Activated T-cell treated with anti-CD3 and anti-CD28 coated beads, Interleukin-2, amount 50 U/mL, for 4 hours (primary cell): ENCODE results near the gene CSNK1G3. TPM values are rescaled to one million over a fixed set of nuclear protein-coding genes. Genes with fewer than 3 reads are reported as not detected.
A peak's percentile ranks its signal among the peaks of the same experiment; 100 is the strongest.
"Not testable (repeated sequence)": the region's sequence is repeated elsewhere in the genome, so short reads cannot be mapped to it uniquely, and the experiment has no call there.

Source experiments
- ATAC-seq, 2 donors: fragments of 200-7000 bp; cut with Tn5 transposase; one replicate each; pipeline ENCODE4 v1.10.0; 2021
- DNase-seq: peaks from one replicate; pipeline ENCODE4 v3.0.0-alpha.2; 2020
- H3K27me3 Mint-ChIP-seq: one replicate; pipeline ENCODE4 v1.8.0; 2021; ENCODE audit warnings: low read depth, mixed read lengths
- H3K36me3 Mint-ChIP-seq: one replicate; pipeline ENCODE4 v1.8.0; 2022; ENCODE audit warnings: mixed read lengths; ENCODE audit not compliant: insufficient read depth
- H3K4me1 Mint-ChIP-seq: one replicate; pipeline ENCODE4 v1.8.0; 2021; ENCODE audit warnings: low read depth, mixed read lengths
- H3K4me3 Mint-ChIP-seq: one replicate; pipeline ENCODE4 v1.8.0; 2021; ENCODE audit warnings: mild to moderate bottlenecking, moderate library complexity, mixed read lengths
- H3K9me3 Mint-ChIP-seq: one replicate; pipeline ENCODE4 v1.8.0; 2021; ENCODE audit warnings: mixed read lengths
- total RNA-seq, 3 donors: library from RNA; stranded (reverse); gene quantifications; one replicate each; pipeline ENCODE4 v1.2.1, GENCODE V29; 2021

The CSNK1G3 gene
- 10 to 100 TPM; 34.5 to 38.2 (median 38.1) TPM for total RNA-seq

DNA sequence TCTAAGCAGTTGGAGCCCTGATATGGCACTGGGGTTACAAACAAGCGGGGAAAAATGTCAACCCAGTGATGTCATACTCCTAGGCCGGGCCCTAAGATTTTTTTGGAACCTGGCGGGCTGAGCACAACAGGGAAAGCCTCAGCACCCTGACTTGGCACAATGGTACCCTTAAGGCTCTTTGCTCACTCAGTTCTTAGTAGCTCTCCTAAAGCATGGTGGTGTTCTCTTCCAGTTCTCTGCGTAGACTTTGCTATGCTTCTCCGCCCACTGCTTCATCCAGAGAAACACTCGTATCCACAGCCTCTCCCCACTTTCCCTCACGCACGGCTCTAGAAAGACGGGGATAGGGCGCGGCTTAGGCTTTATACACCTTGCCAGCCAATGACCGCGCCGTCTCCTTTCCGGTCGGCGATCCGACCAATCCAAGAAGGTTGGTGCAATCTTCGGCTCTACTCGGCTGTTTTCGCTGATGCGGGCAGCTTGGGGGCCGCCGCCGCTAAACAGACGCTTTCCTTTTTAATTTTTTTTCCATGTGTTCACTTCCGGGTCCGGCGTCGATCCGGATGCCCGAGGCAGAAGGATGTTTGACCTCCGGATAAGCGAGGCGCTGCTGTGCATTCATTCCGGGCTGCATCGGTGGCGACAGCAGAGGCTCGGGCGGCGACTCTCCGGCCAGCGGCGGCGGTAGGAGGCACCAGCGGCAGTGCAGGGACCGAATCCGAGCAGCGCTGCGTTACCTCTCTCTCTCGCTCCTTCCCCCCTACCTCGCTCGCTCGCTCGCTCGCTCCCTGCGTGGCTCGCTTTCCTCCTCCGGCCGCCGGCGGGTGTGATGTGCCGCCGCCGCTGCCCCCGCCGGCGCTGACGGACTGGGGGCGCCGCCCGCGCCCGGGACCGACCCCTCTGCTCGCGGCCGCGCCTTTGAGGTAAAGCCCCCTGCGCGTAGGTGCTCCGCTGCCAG lies at the start of gene CSNK1G3:
TSS of gene CSNK1G3 (plus strand) at position 530 of the 958 bp plus-strand sequence. CDS start 33,487 bp downstream, outside the sequence.
- Mint-ChIP-seq H3K4me3 (peak within 1 kb of the TSS; percentile 96), H3K9me3 (no peaks in the 10 kb centered on the region), H3K4me1 (peaks cover 46% of the 10 kb centered on the region), H3K27me3 (peaks cover 3% of the 10 kb centered on the region), H3K36me3 (peaks cover 3% of the 10 kb centered on the region)
- DNase-seq (peak; percentile 82), ATAC-seq (peak; percentile 94)

DNA sequence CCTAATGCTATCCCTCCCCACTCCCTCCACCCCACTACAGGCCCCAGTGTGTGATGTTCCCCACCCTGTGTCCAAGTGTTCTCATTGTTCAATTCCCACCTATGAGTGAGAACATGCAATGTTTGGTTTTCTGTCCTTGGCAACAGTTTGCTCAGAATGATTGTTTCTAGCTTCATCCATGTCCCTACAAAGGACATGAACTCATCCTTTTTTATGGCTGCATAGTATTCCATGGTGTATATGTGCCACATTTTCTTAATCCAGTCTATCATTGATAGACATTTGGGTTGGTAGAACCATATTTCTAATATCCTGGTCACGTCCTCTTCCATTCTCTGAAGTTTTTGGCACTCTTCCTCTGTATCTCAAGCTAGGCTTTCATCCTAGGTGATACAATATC lies 45.1 kb upstream of the CSNK1G3 start:
- not testable (repeated sequence) for DNase-seq, H3K36me3 Mint-ChIP-seq

DNA sequence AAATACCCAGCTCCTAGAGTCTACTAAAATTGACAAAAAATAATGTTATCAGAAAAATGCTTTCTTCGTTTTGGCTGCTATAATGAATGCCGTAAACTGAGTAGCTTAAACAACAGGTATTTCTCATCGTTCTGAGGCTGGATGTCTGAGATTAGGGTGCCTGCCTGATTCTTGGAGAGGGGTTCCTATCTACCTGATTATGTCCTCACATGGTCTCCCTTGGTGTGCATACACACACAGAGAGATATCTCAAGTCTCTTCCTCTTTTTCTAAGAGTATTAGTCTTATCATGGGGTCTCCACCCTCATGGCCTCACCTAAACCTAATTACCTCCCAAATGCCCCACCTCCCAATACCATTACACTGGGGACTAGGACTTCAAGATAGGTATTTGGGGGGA lies 40.6 kb upstream of the CSNK1G3 start:
- DNase-seq (no peak), ATAC-seq (no peak)
- peaks cover 11% of the 10 kb centered on the region for H3K9me3 Mint-ChIP-seq
- H3K27me3 Mint-ChIP-seq, result peaks cover 7% of the 10 kb centered on the region
- H3K36me3 Mint-ChIP-seq, result no peaks in the 10 kb centered on the region
- H3K4me1 Mint-ChIP-seq, result no peaks in the 10 kb centered on the region
- no peak overlapping the region for H3K4me3 Mint-ChIP-seq

More for the DNA sequence above, 45.1 kb upstream of the CSNK1G3 start:
- not testable (repeated sequence) for H3K27me3 Mint-ChIP-seq, H3K4me3 Mint-ChIP-seq, H3K4me1 Mint-ChIP-seq, ATAC-seq
- H3K9me3 Mint-ChIP-seq, result peaks cover 11% of the 10 kb centered on the region

DNA sequence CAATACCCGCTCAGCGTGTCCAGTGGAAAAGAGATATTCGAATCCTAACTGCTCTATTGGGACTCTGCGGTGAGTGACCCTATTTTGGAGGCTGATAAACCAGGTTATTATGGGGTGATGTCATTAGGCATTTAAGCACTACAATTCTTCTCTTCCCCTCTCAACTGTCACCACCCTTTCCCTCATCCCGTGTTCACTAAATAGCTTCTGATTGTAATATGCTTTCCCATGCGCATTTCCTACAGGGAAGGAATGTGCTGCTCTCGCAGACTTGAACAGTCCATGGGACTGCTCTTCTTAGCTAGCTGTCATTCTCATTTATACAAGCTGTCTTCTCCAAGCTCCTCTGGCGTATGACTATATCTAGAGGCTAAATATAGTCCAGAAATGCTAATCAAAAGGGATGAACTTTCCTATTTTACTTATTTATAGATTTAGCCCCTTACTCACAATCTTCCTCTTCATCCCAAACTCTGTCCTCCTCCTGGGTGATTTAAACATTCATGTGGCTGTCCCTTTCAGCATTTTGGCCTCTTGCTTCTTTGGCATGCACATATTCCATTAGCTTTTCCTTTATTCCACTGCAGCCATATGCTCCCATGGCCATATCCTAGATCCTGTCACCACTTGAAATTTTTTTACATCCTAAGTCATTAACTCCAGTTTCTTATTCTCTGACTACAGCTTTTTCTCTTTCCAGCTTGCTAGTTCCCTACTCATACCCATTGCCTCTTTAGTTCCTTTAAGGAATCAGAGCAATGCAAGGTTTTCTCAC lies 39.6 kb upstream of the CSNK1G3 start:
- peaks cover 7% of the 10 kb centered on the region for H3K9me3 Mint-ChIP-seq
- no peak overlapping the region for H3K4me3 Mint-ChIP-seq
- H3K27me3 Mint-ChIP-seq, result peaks cover 7% of the 10 kb centered on the region
- DNase-seq (no peak), ATAC-seq (no peak)
- no peaks in the 10 kb centered on the region for H3K36me3 Mint-ChIP-seq
- H3K4me1 Mint-ChIP-seq, result no peaks in the 10 kb centered on the region

DNA sequence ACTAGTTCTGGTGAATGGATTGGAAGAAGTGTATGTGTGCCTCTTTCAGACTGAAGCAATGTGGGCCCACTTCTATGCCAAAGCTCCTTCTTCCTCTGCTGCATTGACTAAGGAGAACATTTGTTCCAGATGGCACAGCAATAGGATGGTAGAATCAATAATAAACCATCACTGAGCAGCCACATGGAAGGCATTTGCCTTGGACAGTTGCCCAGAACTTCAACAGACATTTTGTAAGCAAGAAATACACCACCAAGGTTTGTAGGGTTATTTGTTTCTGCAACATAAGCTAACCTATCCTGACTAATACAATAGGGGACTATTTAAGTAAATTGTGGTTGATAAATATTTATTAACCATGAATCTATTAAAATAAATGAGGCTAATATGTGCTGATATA lies 37.7 kb upstream of the CSNK1G3 start:
- Mint-ChIP-seq H3K4me3 (no peak overlapping the region), H3K4me1 (no peaks in the 10 kb centered on the region), H3K27me3 (peaks cover 3% of the 10 kb centered on the region), H3K9me3 (peaks cover 5% of the 10 kb centered on the region), H3K36me3 (no peaks in the 10 kb centered on the region)
- no peak for ATAC-seq
- DNase-seq, result no peak

DNA sequence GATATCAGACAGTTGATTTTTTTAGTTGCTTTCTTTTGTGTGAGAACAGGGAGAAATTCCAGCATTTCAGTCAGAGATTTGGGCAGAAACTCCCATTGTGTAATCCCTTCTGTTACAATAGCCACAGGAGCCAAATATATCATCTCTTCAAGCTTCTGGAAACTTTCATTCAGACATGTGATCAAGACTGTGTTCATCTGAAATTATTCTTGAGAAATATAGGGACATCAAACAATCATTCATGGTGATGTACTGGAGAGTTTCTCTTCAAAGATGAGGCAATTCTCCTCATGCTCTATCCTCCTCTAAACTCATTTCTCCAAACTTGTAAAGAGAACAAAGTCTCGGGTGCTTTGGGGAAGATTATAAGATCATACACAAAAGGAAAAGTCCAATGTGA lies 35.2 kb upstream of the CSNK1G3 start:
- Mint-ChIP-seq H3K9me3 (no peaks in the 10 kb centered on the region), H3K36me3 (no peaks in the 10 kb centered on the region), H3K4me1 (no peaks in the 10 kb centered on the region), H3K4me3 (no peak overlapping the region), H3K27me3 (peaks cover 3% of the 10 kb centered on the region)
- DNase-seq, result no peak
- no peak for ATAC-seq

DNA sequence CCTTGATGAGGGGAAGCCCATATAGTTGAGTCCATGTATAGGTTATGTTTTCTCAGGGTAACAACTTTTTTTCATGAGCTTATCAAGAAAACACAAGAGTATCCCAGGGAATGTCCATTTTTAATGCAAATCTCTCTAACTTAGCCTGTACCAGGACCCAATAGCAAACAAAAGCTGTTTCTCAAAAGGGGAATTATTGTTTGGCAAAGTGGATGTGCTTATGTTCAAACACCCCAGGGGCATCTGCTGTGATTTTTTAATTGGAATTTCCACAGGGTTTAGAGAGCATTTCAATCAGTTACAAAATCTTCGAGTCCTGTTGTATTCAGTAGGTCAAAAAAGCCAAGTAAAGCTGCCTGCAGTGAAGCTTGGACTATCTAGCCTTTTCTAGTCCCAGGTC lies 33.4 kb upstream of the CSNK1G3 start:
- H3K36me3 Mint-ChIP-seq, result no peaks in the 10 kb centered on the region
- no peaks in the 10 kb centered on the region for H3K4me1 Mint-ChIP-seq
- ATAC-seq, result no peak
- no peaks in the 10 kb centered on the region for H3K9me3 Mint-ChIP-seq
- H3K4me3 Mint-ChIP-seq, result no peak overlapping the region
- H3K27me3 Mint-ChIP-seq, result peaks cover 3% of the 10 kb centered on the region
- no peak for DNase-seq

DNA sequence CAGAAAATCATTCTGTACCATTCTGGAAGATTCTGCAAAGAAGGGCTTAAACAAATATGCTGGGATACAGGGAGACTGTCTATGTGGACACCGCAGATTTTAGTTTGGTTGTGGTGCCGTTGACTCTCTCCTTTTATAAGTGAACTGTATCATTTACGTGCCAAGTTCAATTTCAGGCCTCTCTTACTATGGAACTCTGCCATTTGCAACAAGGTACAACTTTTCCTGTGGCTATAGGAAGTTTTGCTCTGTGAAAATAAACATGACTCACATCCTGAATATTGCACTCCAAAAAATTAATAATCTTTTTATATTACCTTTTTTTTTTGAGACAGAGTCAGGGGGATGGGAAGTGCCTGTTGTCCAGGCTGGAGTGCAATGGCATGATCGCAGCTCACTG lies 29.7 kb upstream of the CSNK1G3 start:
- no peak for DNase-seq
- Mint-ChIP-seq H3K36me3 (no peaks in the 10 kb centered on the region), H3K4me3 (no peak overlapping the region), H3K4me1 (no peaks in the 10 kb centered on the region), H3K9me3 (no peaks in the 10 kb centered on the region), H3K27me3 (peaks cover 11% of the 10 kb centered on the region)
- no peak for ATAC-seq

DNA sequence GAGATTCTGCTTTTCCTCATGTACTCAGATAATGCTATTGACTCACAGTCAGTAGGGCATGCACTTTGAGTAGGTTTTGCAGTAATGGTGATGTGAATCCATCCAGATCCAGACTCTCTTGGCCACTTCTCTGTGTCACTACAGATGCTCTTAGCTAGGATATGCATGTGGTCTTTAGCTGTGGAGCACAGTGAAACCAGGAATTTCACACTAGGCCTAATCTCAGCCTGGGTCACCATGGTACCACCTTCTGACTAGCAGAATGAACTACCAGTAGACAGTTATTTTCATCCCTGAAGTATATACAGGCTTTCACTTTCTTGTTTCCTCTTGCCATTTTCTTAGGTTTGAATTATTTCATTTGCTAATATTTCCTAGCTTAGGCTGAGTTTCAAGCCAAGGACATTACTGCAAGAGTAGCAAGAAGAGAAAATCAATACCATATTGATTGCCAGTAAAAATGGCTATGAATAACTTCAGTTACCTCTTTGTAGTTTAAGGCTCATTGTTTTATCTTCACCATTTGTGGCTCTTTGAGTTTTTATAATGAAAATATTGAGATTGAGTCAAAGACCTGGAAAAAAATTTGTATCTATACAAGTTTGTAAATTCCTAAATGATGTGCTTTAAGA lies 28.4 kb upstream of the CSNK1G3 start:
- no peaks in the 10 kb centered on the region for H3K36me3 Mint-ChIP-seq
- no peaks in the 10 kb centered on the region for H3K4me1 Mint-ChIP-seq
- H3K4me3 Mint-ChIP-seq, result no peak overlapping the region
- ATAC-seq, result no peak
- no peaks in the 10 kb centered on the region for H3K9me3 Mint-ChIP-seq
- no peak for DNase-seq
- H3K27me3 Mint-ChIP-seq, result peaks cover 17% of the 10 kb centered on the region

DNA sequence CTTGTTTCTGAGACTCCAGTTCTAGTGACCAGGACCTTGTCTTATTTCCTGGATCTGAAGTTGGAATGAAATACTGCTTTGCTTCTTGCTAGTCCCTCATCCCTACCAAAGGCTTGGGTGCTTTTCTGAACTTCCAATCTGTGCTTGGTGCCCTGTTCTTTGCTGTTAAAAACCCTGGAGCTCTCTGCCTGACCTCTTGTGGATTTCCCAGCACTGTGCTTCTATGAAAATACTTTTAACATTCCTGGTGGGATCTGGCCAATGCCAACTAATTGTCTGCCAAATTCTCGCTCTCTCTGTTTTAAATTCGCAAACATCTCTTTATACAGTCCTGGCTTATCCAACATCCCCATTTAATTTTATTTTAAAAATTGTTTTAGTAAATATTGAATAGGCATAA lies 26.7 kb upstream of the CSNK1G3 start:
- ATAC-seq, result no peak
- no peak for DNase-seq
- H3K4me1 Mint-ChIP-seq, result no peaks in the 10 kb centered on the region
- H3K9me3 Mint-ChIP-seq, result no peaks in the 10 kb centered on the region
- H3K27me3 Mint-ChIP-seq, result peaks cover 17% of the 10 kb centered on the region
- no peak overlapping the region for H3K4me3 Mint-ChIP-seq
- no peaks in the 10 kb centered on the region for H3K36me3 Mint-ChIP-seq

DNA sequence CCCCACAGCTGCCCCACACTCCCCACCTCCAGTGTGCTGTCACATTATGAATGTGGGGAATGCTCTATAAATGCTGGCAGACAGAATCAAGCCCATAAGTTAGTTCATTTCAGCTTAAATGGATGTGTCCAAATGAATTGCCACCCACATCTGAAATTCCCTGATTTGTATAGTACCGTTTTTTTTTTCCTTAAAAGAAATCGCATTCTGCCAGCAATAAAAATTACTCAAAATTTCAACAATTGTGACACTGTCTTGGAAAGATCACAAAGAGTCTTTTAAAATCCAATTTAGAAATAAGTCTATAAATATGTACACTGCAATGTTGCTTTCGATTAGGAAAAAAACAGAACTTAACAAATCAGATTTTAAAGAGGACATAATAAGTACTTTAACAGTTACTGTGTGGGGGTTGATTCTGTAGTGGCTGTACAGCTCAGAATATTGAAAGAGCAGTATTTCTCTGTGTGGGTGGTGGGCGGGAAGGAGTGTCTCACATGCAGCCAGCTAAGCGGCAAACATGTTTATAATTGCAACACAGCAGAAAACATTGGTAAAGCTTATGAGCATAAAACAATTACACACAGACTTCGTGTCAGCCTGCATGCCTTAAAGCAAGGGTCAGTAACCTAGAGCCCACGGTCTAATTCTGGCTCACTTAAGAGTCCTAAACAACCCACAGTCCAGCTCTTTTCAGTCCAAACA lies 24.9 kb upstream of the CSNK1G3 start:
- Mint-ChIP-seq H3K4me1 (no peaks in the 10 kb centered on the region), H3K9me3 (no peaks in the 10 kb centered on the region), H3K36me3 (no peaks in the 10 kb centered on the region), H3K4me3 (no peak overlapping the region), H3K27me3 (peaks cover 17% of the 10 kb centered on the region)
- ATAC-seq (no peak), DNase-seq (no peak)

DNA sequence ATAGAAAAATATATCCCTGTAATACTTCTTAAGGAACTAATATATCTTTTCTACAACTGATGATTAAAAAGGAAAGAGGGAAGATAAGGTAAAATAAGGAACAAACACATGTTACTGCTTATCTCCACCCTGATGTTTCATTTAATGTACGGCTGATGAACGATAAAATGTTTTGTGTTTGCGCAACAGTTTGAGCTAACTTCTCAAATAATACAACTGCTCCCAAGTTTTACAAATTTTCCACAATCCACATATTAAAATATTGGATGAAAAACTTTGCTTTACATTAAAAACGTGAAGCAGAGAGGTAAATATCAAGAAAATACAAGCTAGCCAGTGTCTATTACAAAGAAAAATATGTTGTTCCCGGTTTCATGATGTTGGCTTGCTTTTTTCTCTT lies 21.0 kb upstream of the CSNK1G3 start:
- H3K9me3 Mint-ChIP-seq, result no peaks in the 10 kb centered on the region
- ATAC-seq, result no peak

DNA sequence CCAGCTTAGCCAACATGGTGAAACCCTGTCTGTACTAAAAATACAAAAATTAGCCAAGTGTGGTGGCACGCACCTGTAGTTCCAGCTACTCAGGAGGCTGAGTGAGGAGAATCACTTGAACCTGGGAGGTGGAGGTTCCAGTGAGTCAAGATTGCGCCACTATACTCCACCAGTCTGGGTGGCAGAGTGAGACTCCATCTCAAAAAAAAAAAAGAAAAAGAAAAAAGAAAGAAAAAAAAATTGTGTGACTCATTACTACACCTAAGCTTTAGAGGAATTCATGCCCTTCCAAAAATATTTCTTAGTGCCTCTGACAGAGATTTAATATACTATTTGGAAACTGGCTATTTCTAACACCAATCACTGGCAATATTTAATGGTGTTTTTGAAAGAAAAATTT lies 16.8 kb upstream of the CSNK1G3 start:
- not testable (repeated sequence) for DNase-seq, H3K4me3 Mint-ChIP-seq, H3K9me3 Mint-ChIP-seq

More for the DNA sequence above, 21.0 kb upstream of the CSNK1G3 start:
- no peaks in the 10 kb centered on the region for H3K36me3 Mint-ChIP-seq
- H3K4me3 Mint-ChIP-seq, result no peak overlapping the region
- H3K27me3 Mint-ChIP-seq, result peaks cover 12% of the 10 kb centered on the region
- no peak for DNase-seq
- no peaks in the 10 kb centered on the region for H3K4me1 Mint-ChIP-seq

DNA sequence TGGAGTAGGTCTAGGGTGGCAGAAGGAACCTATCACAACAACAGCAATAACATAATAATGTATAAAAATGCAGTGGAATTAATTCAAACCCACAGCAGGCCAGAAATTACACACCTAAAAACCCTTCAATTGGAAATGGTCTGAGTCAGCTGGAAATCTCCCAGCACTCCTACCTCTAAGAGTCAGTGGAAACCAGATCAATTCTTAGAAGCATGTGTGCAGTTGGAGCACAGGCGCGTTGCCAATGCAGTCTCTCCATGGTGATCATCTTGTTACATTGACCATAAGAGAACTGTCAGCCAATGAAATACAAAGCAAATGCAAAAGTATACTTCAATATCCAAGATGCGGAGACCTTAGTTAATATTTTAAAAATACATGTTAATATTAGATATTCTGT lies 15.1 kb upstream of the CSNK1G3 start:
- Mint-ChIP-seq H3K36me3 (no peaks in the 10 kb centered on the region), H3K4me1 (peaks cover 1% of the 10 kb centered on the region), H3K9me3 (no peaks in the 10 kb centered on the region), H3K27me3 (no peaks in the 10 kb centered on the region), H3K4me3 (no peak overlapping the region)
- DNase-seq (no peak), ATAC-seq (peak in 1 of 2 donors; percentile 46)

More for the DNA sequence above, 16.8 kb upstream of the CSNK1G3 start:
- not testable (repeated sequence) for H3K36me3 Mint-ChIP-seq, H3K27me3 Mint-ChIP-seq, ATAC-seq, H3K4me1 Mint-ChIP-seq
